ENCODE results near the gene CRYGN.
A peak's percentile ranks its signal among the peaks of the same experiment; 100 is the strongest.

Gene CRYGN

DNA sequence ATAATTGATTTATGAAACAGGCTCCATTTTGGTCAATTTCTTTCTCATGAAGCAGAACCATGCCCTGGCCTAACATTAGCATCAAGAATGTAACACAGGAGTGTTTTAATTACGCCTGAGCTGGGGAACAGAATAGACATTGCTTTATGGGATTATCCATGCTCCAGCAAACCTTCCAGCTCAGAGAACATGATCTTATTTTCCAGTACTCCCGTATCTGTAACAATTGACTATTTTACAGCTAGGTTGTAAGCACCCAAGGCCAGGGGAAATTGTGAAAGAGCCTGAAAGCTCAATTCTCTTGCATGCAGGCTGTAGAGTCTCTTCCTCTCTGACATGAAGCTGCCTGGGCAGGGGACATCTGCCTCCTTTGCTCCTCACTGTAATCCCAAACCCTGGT is 30.8 kb upstream of the CRYGN start:
- in situ Hi-C loops (cut with HindIII; ENCODE audit: low pct_unique_long_range_greater_than_20kb, low sequenced_read_pairs), result no loop called here
- TF ChIP-seq JUND (IDR thresholded peaks at IDR 0.05; ENCODE audit: low read depth), result no peak
- no peak for DNase-seq (ENCODE audit: low read depth in 1 of 2, low spot score in 1 of 2)

DNA sequence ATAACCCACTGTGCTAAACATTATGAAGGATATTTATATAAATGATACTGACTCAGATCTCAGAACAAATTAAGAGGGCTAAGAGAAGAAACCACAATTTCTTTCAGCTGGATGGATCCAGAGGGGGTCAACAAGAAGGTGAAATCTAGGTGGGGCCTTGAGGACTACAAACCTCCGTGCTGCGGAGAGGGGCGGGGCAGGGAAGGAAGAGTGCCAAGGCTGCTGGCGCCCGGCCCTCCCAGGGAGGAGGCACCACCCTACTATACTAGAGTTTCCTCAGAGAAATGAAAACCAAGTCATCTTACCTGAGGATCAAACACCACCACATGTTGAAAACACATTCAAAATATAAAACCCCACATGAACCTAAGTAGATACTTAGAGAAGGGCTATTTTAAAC is 29.3 kb upstream of the CRYGN start:
- DNase-seq (ENCODE audit: low read depth in 1 of 2, low spot score in 1 of 2), result no peak
- TF ChIP-seq JUND (IDR thresholded peaks at IDR 0.05; ENCODE audit: low read depth), result no peak
- in situ Hi-C loops (cut with HindIII; ENCODE audit: low pct_unique_long_range_greater_than_20kb, low sequenced_read_pairs), result no loop called here

DNA sequence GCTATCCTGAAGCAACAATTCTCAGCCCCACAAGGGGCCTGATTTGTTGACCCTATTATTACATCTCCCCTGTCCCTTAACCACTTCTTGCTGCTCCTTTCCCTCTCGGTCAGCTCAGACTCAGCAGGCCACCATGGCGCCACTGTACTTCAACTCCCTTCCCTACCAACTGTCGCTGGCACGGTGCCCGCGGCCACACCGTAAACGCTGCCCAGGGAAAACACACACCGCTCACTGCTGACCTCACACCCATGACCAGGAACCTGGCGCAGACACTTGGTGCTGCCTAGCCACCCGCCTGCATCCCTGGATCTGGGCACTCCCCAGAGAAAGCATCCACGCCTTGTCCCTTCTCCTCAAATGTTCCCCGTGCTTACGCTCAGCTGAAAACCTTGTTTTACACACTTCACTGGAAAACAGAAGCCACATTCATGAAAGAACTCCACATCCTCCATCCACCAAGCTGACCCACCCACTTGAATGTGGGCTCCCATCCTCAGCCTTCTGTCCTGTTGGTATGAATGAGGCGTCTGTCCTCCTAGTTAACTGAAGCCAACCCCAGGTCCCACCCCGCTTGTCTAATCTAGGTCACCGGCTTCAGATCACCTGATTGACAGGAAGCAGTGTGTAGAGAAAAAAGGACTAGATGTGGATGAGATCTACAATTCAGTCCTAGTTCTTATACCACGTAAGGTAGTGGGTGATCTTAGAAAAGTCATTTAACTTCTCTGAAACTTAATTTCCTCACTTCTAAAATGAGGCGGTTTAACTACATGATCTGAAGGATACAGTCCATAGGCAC is 28.5 kb upstream of the CRYGN start:
- in situ Hi-C loops (cut with HindIII; ENCODE audit: low pct_unique_long_range_greater_than_20kb, low sequenced_read_pairs), result no loop called here
- no peak for TF ChIP-seq JUND (IDR thresholded peaks at IDR 0.05; ENCODE audit: low read depth)
- no peak for DNase-seq (ENCODE audit: low read depth in 1 of 2, low spot score in 1 of 2)

DNA sequence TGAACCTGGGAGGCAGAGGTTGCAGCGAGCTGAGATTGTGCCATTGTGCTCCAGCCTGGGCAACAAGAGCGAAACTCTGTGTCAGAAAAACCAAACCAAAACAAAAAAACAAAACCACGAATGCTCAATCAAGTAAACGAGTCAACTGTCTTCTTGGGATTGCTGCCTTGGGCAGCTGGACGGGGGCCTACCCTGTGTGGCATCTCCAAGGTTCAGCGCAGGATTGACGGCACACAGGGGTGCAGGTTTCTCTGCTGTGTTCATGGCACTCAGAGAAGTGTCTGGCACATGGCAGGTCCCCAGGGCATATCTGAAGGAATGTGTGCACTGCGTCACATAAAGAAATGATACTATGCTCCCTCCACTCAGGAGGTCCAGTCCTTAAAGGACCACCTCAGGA is 25.2 kb upstream of the CRYGN start:
- in situ Hi-C loops (cut with HindIII; ENCODE audit: low pct_unique_long_range_greater_than_20kb, low sequenced_read_pairs), result no loop called here
- no peak for DNase-seq (ENCODE audit: low read depth in 1 of 2, low spot score in 1 of 2)
- no peak for TF ChIP-seq JUND (IDR thresholded peaks at IDR 0.05; ENCODE audit: low read depth)

DNA sequence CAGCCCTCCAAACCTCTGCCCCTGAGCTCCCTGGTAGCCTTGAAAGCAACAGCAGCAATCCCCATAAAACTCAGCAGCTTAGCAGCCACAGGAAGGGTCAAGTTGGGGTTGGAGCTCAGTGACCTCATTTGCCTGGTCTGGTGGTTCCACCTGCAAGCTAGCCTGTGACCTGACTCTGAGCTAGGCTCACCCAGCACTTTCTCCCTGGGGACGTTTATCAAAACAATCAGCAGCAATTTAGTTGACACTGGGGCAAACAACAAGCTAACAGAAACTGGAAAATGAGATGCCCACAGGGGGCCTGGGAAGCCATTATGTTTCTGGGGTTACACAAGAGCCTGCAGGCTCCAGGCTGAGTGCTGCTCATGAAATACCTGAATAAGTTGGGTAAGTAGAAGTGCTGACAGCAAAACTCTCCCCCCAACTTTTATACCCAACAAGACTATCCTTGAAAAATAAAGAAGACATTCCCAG is 22.4 kb upstream of the CRYGN start:
- in situ Hi-C loops (cut with HindIII; ENCODE audit: low pct_unique_long_range_greater_than_20kb, low sequenced_read_pairs), result no loop called here
- TF ChIP-seq JUND (IDR thresholded peaks at IDR 0.05; ENCODE audit: low read depth), result no peak
- DNase-seq (ENCODE audit: low read depth in 1 of 2, low spot score in 1 of 2), result no peak

DNA sequence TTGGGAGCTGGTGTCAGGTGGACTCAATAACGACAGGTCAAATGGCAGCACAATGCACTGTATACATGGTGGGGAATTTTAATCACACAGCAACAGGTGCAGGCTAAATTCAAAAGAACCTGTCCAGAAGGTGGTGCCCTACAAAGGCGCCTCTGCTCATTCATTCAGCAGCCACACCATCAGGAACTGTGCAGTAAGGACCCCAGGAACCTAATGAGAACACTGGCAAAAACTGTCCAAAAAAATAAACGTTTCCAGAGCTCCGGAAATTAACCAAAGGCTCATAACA is 21.9 kb upstream of the CRYGN start:
- no peak for TF ChIP-seq JUND (IDR thresholded peaks at IDR 0.05; ENCODE audit: low read depth)
- in situ Hi-C loops (cut with HindIII; ENCODE audit: low pct_unique_long_range_greater_than_20kb, low sequenced_read_pairs), result no loop called here
- DNase-seq (ENCODE audit: low read depth in 1 of 2, low spot score in 1 of 2), result no peak

DNA sequence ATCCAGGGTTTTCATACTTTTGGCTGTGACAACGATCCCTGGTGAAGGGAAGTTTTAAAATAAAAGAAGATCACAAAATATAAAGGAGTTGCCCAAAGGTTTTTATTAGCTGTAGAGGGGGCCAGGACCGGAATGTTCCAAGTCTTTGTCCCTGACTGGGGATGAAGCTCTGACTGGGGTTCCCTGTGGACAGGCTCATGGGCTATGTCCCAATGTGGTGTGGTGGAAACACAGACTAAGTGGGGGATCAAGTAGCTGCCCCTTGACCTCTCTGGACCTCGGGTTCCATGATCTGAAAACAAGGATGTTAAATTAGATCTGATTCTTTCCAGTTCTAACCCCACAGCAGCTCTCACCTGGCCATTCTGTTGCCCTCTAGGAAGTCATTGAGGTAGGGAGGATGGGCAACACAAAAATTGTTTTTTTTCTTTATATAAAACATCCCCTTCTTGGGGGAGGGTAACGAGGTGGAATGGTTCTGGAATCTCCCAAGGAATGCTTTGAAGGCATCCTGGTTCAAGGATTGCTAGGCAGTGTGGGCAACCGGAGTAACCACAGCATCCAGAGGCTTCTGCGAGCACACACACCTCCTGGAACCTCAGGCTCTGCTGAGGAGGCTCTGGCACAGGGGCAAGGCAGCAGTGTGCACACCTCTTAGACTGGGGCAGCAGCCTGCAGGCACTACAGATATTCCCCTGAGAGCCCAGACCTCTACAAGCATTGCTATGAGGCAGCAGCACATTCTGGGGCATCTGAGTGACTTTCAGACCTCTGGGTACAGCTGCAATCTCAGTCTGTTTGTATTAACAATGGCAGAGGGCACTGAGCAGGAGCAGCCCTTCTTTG is 21.4 kb upstream of the CRYGN start:
- no peak for DNase-seq (ENCODE audit: low read depth in 1 of 2, low spot score in 1 of 2)
- no peak for TF ChIP-seq JUND (IDR thresholded peaks at IDR 0.05; ENCODE audit: low read depth)
- in situ Hi-C loops (cut with HindIII; ENCODE audit: low pct_unique_long_range_greater_than_20kb, low sequenced_read_pairs), result no loop called here

DNA sequence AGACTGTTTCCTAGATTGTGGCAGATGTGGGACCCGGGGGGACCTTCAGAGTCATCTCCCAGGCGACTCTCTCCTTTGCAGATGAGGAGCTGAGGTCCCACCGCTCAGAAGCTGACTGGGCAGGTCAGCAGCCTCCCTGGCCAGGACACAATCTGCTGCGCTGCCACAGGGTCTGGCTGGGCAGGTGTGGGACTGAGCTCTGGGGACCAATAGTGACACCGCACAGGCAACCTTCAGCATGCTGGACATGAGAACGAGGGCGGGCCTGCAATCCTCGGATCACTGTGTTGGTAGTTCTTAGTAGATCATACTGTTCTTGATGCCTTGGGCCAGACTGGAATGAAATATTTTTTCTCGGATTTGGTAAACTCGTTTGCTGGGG is 20.5 kb upstream of the CRYGN start:
- TF ChIP-seq JUND (IDR thresholded peaks at IDR 0.05; ENCODE audit: low read depth), result no peak
- DNase-seq (ENCODE audit: low read depth in 1 of 2, low spot score in 1 of 2), result no peak
- in situ Hi-C loops (cut with HindIII; ENCODE audit: low pct_unique_long_range_greater_than_20kb, low sequenced_read_pairs), result no loop called here

DNA sequence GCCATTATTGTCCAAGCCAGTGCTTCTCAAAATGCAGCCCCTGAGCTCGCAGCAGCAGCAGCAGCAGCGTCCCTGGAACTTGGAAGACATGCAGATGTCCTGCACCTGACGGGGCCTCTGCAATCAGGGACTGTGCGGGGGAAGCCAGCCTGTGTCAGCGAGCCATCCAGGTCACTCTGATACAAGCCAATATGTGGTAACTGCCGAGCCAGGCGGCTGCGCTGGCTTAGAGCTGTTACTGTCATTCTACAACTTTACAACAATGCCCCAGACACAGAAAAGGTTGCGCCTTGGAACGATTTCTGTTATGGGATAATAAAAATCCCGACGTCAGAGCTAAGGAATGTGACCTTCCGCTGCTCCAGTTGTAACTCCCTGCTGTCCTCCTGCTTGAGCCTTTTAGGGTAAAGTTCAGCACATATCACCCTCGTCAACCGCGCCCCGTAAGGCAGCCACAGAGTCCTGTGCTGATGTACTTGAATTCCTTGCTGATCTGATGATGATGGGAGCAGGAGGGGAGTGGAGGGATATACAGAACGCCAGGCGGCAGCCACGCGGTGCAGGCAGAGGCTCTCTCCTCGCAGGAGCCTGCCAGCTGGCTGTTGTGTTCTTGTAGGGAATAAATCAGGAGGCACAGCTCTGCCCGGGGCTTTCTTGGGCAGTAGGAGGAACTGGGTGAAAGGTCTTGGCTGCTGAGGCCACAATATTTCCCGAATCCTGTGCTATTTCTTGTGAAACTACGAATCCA is 20.0 kb upstream of the CRYGN start:
- peak in 1 of 2 experiments; percentile 52 for DNase-seq (ENCODE audit: low read depth in 1 of 2, low spot score in 1 of 2)
- TF ChIP-seq JUND (IDR thresholded peaks at IDR 0.05; ENCODE audit: low read depth), result no peak
- in situ Hi-C loops (cut with HindIII; ENCODE audit: low pct_unique_long_range_greater_than_20kb, low sequenced_read_pairs), result no loop called here

DNA sequence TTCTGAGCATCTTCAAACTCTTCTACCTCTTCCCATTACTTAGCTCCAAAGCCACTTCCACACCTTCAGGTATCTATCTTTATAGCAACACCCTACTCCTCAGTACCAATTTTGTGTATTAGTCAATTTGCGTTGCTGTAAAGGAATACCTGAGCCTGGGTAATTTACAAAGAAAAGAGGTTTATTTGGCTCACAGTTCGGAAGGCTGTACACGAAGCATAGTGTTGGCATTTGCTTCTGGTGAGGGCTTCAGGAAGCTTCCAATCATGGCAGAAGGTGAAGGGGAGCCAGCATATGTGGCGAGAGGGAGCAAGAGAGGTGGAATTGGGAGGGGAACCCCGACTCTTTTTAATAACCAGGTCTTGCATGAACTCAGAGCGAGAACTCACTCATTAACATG is 17.6 kb upstream of the CRYGN start:
- no peak for DNase-seq (ENCODE audit: low read depth in 1 of 2, low spot score in 1 of 2)
- no peak for TF ChIP-seq JUND (IDR thresholded peaks at IDR 0.05; ENCODE audit: low read depth)
- in situ Hi-C loops (cut with HindIII; ENCODE audit: low pct_unique_long_range_greater_than_20kb, low sequenced_read_pairs), result no loop called here

DNA sequence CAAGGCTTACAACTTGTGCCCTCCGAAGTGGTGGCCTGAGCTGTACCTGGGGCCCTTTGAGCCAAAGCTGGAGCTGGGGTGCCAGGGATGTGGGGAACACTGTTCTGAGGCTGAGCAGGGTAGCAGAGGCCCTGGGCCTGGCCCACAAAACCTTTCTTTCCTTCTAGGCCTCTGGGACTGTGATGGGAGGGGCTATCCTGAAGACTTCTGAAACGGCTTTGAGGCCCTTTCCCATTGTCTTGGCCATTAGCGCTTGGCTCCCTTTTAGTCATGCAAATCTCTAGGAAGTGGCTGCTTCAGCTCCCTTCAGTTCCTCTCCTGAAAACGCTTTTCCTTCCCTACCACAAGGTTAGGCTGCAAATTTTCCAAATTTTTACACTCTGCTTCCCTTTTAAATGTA is 16.8 kb upstream of the CRYGN start:
- in situ Hi-C loops (cut with HindIII; ENCODE audit: low pct_unique_long_range_greater_than_20kb, low sequenced_read_pairs), result no loop called here
- no peak for DNase-seq (ENCODE audit: low read depth in 1 of 2, low spot score in 1 of 2)
- no peak for TF ChIP-seq JUND (IDR thresholded peaks at IDR 0.05; ENCODE audit: low read depth)

DNA sequence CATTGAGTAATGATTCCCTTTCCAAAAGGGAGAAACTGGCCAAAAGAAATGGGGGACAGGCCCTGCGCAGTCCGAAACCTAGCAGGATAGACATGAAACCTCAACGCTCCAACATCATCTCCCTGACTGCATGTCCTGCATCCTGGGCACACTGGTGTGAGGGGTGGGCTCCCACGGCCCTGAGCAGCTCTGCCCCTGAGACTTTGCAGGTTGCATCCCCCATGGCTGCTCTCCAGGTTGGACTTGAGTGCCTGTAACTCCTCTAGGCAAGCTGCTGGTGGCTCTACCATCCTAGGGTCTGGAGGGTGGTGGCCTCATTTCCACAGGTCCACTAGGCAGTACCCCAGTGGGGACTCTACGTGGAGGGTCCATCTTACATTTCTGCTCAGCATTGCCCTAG is 16.3 kb upstream of the CRYGN start:
- in situ Hi-C loops (cut with HindIII; ENCODE audit: low pct_unique_long_range_greater_than_20kb, low sequenced_read_pairs), result no loop called here
- DNase-seq (ENCODE audit: low read depth in 1 of 2, low spot score in 1 of 2), result no peak
- TF ChIP-seq JUND (IDR thresholded peaks at IDR 0.05; ENCODE audit: low read depth), result no peak

DNA sequence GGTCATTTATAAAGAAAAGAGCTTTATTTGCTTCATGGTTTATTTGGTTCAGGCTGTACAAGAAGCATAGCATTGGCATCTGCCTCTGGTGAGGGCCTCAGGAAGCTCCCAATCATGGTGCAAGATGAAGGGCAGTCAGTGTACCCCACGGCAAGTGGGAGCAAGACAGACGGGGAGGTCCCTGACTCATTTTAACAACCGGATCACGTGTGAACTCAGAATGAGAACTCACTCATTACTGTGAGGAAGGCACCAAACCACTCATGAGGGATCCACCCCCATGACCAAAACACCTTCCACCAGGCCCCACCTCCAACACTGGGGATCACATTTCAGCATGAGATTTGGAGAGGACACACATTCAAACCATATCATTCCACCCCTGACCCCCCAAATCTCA is 15.7 kb upstream of the CRYGN start:
- in situ Hi-C loops (cut with HindIII; ENCODE audit: low pct_unique_long_range_greater_than_20kb, low sequenced_read_pairs), result no loop called here
- DNase-seq (ENCODE audit: low read depth in 1 of 2, low spot score in 1 of 2), result no peak
- no peak for TF ChIP-seq JUND (IDR thresholded peaks at IDR 0.05; ENCODE audit: low read depth)
